HepG2 (cell line): ENCODE results near the gene PSKH1. TPM values are rescaled to one million over a fixed set of nuclear protein-coding genes. Genes with fewer than 3 reads are reported as not detected.

Experiments
- CCAR2 ChIP-seq: fragments of 200-400 bp; formaldehyde crosslinking; optimal IDR thresholded peaks from 2 replicates; pipeline ENCODE3; 2018; ENCODE audit warnings: low read depth, mild to moderate bottlenecking, low read length, moderate library complexity
- CREB1 ChIP-seq, 2 experiments: fragments of 450-650 bp in 1 of 2; IDR thresholded peaks; 2 replicates each; pipeline ENCODE4 v1.6.1; 2016 to 2017; ENCODE audit warnings: control low read depth in 1 of 2, mild to moderate bottlenecking in 1 of 2, missing compliant biosample characterization in 1 of 2, missing genetic modification characterization in 1 of 2
- JDP2 ChIP-seq: sonication (generic); formaldehyde crosslinking; IDR thresholded peaks from 2 replicates; pipeline ENCODE4 v1.8.1; 2022; ENCODE audit warnings: missing genetic modification reagents, borderline replicate concordance
- KLF12 ChIP-seq: sonication (generic); formaldehyde crosslinking; IDR thresholded peaks from 2 replicates; pipeline ENCODE4 v1.4.0; 2020; ENCODE audit warnings: missing genetic modification reagents, borderline replicate concordance
- POLR2A ChIP-seq, 2 experiments: IDR thresholded peaks; 2 replicates each; pipeline ENCODE4 v1.6.1; 2011; ENCODE audit warnings: low read depth in 2 of 2, low read length in 2 of 2, mild to moderate bottlenecking in 1 of 2, moderate library complexity in 1 of 2; ENCODE audit not compliant: insufficient read depth in 1 of 2
- SALL1 ChIP-seq: sonication (generic); formaldehyde crosslinking; IDR thresholded peaks from 2 replicates; pipeline ENCODE4 v1.8.0; 2022; ENCODE audit warnings: mild to moderate bottlenecking, missing genetic modification reagents
- TARDBP ChIP-seq: sonication (generic); formaldehyde crosslinking; IDR thresholded peaks from 2 replicates; pipeline ENCODE4 v1.8.0; 2022; ENCODE audit warnings: mild to moderate bottlenecking, missing genetic modification reagents
- ZBTB1 ChIP-seq: sonication (generic); formaldehyde crosslinking; IDR thresholded peaks from 2 replicates; pipeline ENCODE4 v1.4.0; 2020; ENCODE audit warnings: missing genetic modification reagents, borderline replicate concordance
- ZBTB7A ChIP-seq: sonication (generic); formaldehyde crosslinking; IDR thresholded peaks from 2 replicates; pipeline ENCODE4 v1.8.0; 2022; ENCODE audit warnings: mild to moderate bottlenecking, missing genetic modification reagents
- ZKSCAN5 ChIP-seq: sonication (generic); formaldehyde crosslinking; IDR thresholded peaks from 2 replicates; pipeline ENCODE4 v1.5.1; 2020; ENCODE audit warnings: mild to moderate bottlenecking, missing genetic modification reagents
- ZNF335 ChIP-seq: sonication (generic); formaldehyde crosslinking; IDR thresholded peaks from 2 replicates; pipeline ENCODE4 v1.4.0; 2020; ENCODE audit warnings: missing genetic modification reagents
- ZNF44 ChIP-seq: sonication (generic); formaldehyde crosslinking; IDR thresholded peaks from 2 replicates; pipeline ENCODE4 v1.5.1; 2020; ENCODE audit warnings: mild to moderate bottlenecking, missing genetic modification reagents
- ZNF441 ChIP-seq: sonication (generic); formaldehyde crosslinking; IDR thresholded peaks from 2 replicates; pipeline ENCODE4 v1.7.0; 2021; ENCODE audit warnings: missing genetic modification reagents, borderline replicate concordance
- ZNF562 ChIP-seq: sonication (generic); formaldehyde crosslinking; IDR thresholded peaks from 2 replicates; pipeline ENCODE4 v1.8.0; 2022; ENCODE audit warnings: missing genetic modification reagents, borderline replicate concordance
- ZNF563 ChIP-seq: sonication (generic); formaldehyde crosslinking; IDR thresholded peaks from 2 replicates; pipeline ENCODE4 v1.8.0; 2022; ENCODE audit warnings: mild to moderate bottlenecking, moderate library complexity, missing genetic modification reagents
- polyA plus RNA-seq, 8 experiments: library from polyadenylated mRNA; depleted of rRNA in 3 of 8; stranded (reverse) in 7 of 8; unstranded in 1 of 8; fragments of >200 nt; fragmentation: Illumina TruSeq in 4 of 8; extraction: Trizol in 4 of 8; gene quantifications; 2 replicates each; pipeline versions ENCODE4 v1.2.1 to v1.2.3, GENCODE V29; 2011 to 2016; ENCODE audit warnings: low read depth in 4 of 8, missing spikeins in 1 of 8, mixed read lengths in 1 of 8; ENCODE audit not compliant: insufficient read depth in 1 of 8
- total RNA-seq, 5 experiments: library from RNA; depleted of rRNA; stranded (reverse); fragments of >200 nt; fragmentation: Illumina TruSeq; extraction: Trizol; gene quantifications; 2 replicates each; pipeline ENCODE4 v1.2.3, GENCODE V29; 2016; ENCODE audit warnings: low read depth in 1 of 5
- TF ChIP-seq, protein P1 (sequence below): sonication (generic); IDR thresholded peaks from 2 replicates; pipeline ENCODE4 v1.6.1; 2016; ENCODE audit warnings: low read depth, borderline replicate concordance
- TF ChIP-seq, protein P2 (sequence below): sonication (generic); formaldehyde crosslinking; IDR thresholded peaks from 2 replicates; pipeline ENCODE4 v1.8.1; 2023; ENCODE audit warnings: mild to moderate bottlenecking, missing genetic modification reagents
- TF ChIP-seq, protein P3 (sequence below): IDR thresholded peaks from 2 replicates; pipeline ENCODE4 v1.6.1; 2018; ENCODE audit warnings: missing genetic modification reagents
- TF ChIP-seq, protein P4 (sequence below): sonication (generic); formaldehyde crosslinking; IDR thresholded peaks from 2 replicates; pipeline ENCODE4 v1.4.0; 2020; ENCODE audit warnings: missing genetic modification reagents
- TF ChIP-seq, protein P5 (sequence below): sonication (generic); formaldehyde crosslinking; IDR thresholded peaks from 2 replicates; pipeline ENCODE4 v1.4.0; 2020; ENCODE audit warnings: missing genetic modification reagents
- TF ChIP-seq, protein P6 (sequence below): IDR thresholded peaks from 2 replicates; pipeline ENCODE4 v1.4.0; 2020; ENCODE audit warnings: mild to moderate bottlenecking, missing genetic modification reagents

The PSKH1 gene
- total and polyA plus RNA-seq, 2 of the 13 experiments (the other 11 are each of a cell fraction or from before 2014, with no cell fraction given), result 8.4 to 19.1 TPM

DNA sequence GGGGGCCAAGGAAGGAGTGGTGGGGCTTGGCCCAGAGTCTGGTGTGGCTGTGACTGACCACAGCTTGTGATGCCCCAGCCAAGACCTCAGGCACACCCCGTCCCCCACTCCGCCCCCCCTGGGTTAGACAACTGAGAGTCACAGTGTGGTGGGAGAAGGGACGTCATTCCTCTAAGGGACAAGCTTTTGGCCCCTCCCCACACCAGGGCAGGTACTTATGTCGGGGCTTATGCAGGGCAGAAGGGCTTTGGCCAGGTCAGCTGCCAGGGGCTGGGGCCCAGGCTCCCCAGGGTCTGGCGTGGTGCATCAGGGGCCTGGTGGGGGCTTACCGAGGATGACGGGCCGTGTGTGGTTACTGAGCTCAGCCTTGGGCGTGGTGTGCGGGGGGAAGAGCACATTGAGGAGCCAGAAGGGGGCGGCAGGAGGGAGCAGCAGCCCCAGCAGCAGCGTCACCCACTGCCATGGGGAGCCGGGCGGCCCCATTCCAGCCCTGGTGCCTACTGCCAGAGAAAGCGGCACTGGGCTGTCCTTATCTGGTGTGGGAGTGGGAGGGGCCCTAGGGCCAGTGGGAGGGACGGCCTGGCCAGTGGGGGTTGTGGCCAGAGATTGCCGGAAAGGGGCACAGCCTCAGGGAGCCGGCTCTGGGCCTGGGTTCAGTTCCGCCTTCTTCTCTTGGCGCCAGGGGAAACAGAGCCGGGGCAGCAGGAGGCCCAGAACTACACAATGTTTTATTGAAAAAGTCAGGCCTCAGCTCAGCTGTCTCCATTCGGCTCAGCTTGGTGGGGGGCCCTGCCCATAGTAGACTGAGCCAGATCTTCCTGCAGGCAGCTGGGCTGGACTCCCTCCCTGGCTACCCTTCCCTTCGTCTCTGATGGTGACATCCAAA, 50.8 kb downstream of the PSKH1 start, which contains the start of gene LCAT (continued):
- no peak for TF ChIP-seq KLF12
- no peak for TF ChIP-seq ZNF441
- TF ChIP-seq SALL1 (CRISPR knock-in tag), result peak; percentile 41; the same call in 1 of the 2 replicates
- TF ChIP-seq, protein P1, sequence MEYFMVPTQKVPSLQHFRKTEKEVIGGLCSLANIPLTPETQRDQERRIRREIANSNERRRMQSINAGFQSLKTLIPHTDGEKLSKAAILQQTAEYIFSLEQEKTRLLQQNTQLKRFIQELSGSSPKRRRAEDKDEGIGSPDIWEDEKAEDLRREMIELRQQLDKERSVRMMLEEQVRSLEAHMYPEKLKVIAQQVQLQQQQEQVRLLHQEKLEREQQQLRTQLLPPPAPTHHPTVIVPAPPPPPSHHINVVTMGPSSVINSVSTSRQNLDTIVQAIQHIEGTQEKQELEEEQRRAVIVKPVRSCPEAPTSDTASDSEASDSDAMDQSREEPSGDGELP, result peak; percentile 32; the same call in 1 of the 2 replicates
- TF ChIP-seq ZBTB7A, result peak; percentile 7; the same call in 1 of the 2 replicates
- 0 out of 2 replicates have a peak, but pooled peaks have one; percentile 37 for TF ChIP-seq CREB1 (IDR thresholded peaks at IDR 0.05)
- TF ChIP-seq CREB1 (CRISPR knock-in tag; IDR thresholded peaks at IDR 0.05), result no peak
- TF ChIP-seq, protein P2, sequence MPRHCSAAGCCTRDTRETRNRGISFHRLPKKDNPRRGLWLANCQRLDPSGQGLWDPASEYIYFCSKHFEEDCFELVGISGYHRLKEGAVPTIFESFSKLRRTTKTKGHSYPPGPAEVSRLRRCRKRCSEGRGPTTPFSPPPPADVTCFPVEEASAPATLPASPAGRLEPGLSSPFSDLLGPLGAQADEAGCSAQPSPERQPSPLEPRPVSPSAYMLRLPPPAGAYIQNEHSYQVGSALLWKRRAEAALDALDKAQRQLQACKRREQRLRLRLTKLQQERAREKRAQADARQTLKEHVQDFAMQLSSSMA, result peak; percentile 64; the same call in 1 of the 2 replicates
- TF ChIP-seq CCAR2, result no peak
- no peak for TF ChIP-seq JDP2
- TF ChIP-seq ZNF335 (CRISPR knock-in tag), result no peak
- TF ChIP-seq, protein P3, sequence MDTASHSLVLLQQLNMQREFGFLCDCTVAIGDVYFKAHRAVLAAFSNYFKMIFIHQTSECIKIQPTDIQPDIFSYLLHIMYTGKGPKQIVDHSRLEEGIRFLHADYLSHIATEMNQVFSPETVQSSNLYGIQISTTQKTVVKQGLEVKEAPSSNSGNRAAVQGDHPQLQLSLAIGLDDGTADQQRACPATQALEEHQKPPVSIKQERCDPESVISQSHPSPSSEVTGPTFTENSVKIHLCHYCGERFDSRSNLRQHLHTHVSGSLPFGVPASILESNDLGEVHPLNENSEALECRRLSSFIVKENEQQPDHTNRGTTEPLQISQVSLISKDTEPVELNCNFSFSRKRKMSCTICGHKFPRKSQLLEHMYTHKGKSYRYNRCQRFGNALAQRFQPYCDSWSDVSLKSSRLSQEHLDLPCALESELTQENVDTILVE (CRISPR knock-in tag), result no peak
- peak; percentile 91; the same call in 1 of the 2 replicates for TF ChIP-seq ZNF44 (CRISPR knock-in tag)
- TF ChIP-seq, protein P4, sequence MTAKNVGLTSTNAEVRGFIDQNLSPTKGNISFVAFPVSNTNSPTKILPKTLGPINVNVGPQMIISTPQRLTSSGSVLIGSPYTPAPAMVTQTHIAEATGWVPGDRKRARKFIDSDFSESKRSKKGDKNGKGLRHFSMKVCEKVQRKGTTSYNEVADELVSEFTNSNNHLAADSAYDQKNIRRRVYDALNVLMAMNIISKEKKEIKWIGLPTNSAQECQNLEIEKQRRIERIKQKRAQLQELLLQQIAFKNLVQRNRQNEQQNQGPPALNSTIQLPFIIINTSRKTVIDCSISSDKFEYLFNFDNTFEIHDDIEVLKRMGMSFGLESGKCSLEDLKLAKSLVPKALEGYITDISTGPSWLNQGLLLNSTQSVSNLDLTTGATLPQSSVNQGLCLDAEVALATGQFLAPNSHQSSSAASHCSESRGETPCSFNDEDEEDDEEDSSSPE (CRISPR knock-in tag), result peak; percentile 40; the same call in 1 of the 2 replicates
- peak in 1 of 2 experiments; percentile 89; a peak in 2 of 4 replicates for TF ChIP-seq POLR2A (IDR thresholded peaks at IDR 0.05; ENCODE audit: insufficient read depth in 1 of 2, low read depth in 2 of 2, low read length in 2 of 2)
- peak; percentile 52 for TF ChIP-seq ZKSCAN5 (CRISPR knock-in tag)
- TF ChIP-seq, protein P5, sequence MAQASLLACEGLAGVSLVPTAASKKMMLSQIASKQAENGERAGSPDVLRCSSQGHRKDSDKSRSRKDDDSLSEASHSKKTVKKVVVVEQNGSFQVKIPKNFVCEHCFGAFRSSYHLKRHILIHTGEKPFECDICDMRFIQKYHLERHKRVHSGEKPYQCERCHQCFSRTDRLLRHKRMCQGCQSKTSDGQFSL (CRISPR knock-in tag), result no peak
- no peak for TF ChIP-seq ZNF562 (CRISPR knock-in tag)
- TF ChIP-seq ZBTB1 (CRISPR knock-in tag), result no peak
- TF ChIP-seq TARDBP (CRISPR knock-in tag), result no peak
- TF ChIP-seq, protein P6, sequence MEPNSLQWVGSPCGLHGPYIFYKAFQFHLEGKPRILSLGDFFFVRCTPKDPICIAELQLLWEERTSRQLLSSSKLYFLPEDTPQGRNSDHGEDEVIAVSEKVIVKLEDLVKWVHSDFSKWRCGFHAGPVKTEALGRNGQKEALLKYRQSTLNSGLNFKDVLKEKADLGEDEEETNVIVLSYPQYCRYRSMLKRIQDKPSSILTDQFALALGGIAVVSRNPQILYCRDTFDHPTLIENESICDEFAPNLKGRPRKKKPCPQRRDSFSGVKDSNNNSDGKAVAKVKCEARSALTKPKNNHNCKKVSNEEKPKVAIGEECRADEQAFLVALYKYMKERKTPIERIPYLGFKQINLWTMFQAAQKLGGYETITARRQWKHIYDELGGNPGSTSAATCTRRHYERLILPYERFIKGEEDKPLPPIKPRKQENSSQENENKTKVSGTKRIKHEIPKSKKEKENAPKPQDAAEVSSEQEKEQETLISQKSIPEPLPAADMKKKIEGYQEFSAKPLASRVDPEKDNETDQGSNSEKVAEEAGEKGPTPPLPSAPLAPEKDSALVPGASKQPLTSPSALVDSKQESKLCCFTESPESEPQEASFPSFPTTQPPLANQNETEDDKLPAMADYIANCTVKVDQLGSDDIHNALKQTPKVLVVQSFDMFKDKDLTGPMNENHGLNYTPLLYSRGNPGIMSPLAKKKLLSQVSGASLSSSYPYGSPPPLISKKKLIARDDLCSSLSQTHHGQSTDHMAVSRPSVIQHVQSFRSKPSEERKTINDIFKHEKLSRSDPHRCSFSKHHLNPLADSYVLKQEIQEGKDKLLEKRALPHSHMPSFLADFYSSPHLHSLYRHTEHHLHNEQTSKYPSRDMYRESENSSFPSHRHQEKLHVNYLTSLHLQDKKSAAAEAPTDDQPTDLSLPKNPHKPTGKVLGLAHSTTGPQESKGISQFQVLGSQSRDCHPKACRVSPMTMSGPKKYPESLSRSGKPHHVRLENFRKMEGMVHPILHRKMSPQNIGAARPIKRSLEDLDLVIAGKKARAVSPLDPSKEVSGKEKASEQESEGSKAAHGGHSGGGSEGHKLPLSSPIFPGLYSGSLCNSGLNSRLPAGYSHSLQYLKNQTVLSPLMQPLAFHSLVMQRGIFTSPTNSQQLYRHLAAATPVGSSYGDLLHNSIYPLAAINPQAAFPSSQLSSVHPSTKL (CRISPR knock-in tag), result peak; percentile 37; the same call in 1 of the 2 replicates
- peak; percentile 61; the same call in 1 of the 2 replicates for TF ChIP-seq ZNF563 (CRISPR knock-in tag)
